Stimulated activated CD8-positive, alpha-beta memory T cell treated with anti-CD3 and anti-CD28 coated beads, Interleukin-4, amount 100 ng/mL, for 24 hours (primary cell): Measurements from ENCODE around the gene CFH.
"Not testable (repeated sequence)": the region's sequence is repeated elsewhere in the genome, so short reads cannot be mapped to it uniquely, and the experiment has no call there.

ENCODE experiments used
- DNase-seq: peaks from one replicate; pipeline ENCODE4 v3.0.0-alpha.2; 2020; ENCODE audit warnings: low read depth

The CFH gene

GRCh38 chr1:196651637-196652215, at the start of gene CFH:
Gene CFH, plus strand, starts transcription at chr1:196652043. Its CDS starts 75 bp downstream, at chr1:196652118.
- no peak for DNase-seq

DNA sequence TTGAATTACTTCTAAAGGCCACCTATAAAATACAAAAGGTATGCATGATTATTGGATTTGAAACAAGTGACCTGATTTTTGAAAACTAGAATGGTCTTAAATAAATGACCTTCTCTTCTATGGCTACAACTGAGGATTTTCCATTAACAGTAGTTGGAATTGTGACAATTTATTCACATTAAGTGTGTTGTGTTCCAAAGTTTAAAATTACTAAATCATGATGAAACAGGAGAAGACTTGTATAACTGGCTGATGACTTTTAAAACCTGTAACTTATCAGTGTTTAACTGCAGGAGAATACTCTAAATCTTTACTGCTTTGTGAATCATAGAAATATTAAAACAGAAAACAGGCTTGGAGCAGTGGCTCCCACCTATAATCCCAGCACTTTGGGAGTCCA, 48.2 kb upstream of the CFH start:
- no peak for DNase-seq

DNA sequence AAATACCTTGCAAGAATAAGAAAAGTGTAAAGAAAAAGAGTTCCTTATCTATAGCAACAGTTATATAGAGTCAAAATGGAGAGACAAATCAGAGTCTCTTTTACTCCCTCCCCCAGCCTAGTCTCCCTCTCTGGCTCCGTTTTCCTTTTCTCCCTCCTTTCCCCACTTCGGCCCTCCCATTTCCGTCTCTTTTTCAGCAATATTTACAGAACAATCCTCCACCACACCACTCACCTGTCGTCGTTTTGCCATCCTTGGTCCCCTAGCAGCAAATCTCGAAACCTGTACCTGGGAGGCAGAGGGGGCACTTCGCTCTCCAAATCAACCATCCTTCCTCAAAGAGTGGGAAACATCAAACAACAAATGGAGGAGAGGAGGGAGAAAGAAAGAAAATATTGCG, 43.9 kb upstream of the CFH start:
- no peak for DNase-seq

GRCh38 chr1:196608390-196609369, 43.2 kb upstream of the CFH start, which contains the start of gene KCNT2:
Gene KCNT2, minus strand, starts transcription at chr1:196608440. Its CDS starts 131 bp downstream, at chr1:196608309.
- DNase-seq: no peak

DNA sequence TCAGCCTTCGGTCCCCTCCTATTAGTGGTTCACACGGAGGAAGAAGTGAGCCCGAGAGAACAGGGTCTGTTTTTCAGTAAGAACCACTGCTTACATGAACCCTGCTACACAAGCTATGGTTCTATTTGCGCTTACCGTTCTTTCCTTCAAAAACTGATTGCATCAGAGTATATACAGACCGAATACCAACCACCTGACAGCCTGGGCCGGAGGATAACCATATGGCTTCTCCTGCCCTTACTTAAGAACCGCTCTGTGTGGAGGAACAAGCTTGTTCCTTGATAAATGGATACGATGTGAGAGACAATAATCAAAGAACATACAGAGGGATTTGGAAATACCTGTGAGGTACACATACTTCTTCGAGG, 42.5 kb upstream of the CFH start:
- no peak for DNase-seq

DNA sequence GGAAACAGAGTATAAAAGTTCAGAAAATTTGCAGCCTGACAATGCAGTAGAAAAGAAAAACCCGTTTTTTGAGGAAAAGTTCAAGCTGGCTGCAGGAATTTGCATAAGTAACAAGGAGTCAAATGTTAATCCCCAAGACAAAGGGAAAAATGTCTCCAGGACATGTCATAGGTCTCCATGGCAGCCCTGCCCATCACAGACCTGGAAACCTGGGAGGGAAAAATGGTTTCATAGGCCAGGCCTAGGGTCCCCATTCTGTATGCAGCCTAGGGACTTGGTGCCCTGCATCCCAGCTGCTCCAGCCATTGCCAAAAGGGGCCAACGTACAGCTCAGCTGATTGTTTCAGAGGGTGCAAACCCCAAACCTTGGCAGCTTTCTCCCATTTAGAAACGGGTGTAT, 40.0 kb upstream of the CFH start:
- DNase-seq: no peak

DNA sequence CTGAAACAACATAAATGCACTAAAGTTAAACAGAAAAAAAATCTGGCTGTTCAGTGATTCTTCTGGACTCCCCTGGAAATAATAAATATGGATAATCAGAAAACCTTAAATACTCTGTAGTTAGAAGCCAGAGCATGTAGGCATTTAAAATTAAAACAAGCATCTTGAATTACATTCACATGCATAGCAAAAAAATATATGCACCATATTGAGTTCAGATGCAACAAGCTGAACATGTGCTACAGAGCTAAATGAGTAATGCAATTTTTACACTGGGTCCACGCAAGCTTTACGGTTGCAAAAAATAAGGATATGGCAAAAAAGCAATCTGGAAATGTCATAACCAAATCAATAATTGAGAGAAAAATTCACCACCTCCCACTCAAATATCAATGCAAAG, 32.1 kb upstream of the CFH start:
- no peak for DNase-seq

DNA sequence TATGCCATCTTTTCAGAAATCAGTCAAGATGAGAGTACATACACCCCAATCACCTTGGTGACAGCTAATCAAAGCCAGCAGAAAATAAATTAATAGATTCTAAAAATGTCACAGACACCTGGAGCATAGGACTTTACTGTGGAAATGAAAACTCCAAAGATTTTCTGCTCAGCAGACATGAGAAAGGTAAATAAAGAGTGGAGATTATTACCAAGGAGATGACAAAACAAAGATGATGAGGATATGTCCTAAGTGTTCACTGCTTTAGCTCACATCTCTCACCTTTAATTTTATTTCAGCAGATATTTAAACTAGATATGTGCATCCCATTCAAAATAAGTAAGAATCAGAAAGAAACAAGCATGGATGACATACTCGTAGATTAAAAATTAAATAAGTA, 28.8 kb upstream of the CFH start:
- DNase-seq: no peak

DNA sequence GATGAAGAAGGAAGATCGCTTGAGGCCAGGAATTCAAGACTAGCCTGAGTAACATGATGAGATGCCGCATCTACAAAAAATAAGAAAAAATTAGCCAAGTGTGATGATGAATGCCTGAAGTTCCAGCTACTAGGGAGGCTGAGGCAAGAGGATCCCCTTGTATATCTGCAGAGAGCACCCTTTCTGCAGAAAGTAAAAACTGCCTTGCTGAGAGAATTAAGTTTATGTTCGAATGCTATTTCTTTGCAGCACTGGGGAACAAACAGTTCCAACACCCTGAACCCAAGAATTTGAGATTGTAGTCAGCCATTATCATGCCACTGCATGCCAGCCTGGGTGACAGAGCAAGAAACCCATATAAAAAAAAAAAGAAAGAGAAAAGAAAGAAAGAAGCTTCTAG, 23.0 kb upstream of the CFH start:
- no peak for DNase-seq

DNA sequence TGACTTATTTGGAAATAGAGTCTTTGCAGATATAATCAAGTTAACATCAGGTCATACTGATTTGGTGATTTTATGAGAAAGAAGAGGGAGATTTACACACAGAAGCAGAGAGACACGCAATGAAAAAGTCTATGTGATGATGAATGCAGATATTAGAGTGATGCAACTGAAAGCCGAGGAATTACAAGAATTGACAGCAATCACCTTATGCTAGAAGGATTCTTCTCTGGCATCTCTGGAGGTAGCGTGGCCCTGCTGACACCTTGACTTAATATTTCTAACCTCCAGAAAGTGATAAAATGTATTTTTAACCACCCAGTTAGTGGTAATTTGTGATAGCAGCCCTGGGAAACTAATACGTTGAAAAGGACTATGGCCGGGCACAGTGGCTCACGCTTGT, 14.2 kb upstream of the CFH start:
- DNase-seq: no peak

GRCh38 chr1:196638466-196638865, 13.4 kb upstream of the CFH start:
- DNase-seq: no peak

- not testable (repeated sequence) for DNase-seq
Observed at GRCh38 chr1:196639291-196639690, 12.6 kb upstream of the CFH start.

GRCh38 chr1:196640976-196641375, 10.9 kb upstream of the CFH start:
- DNase-seq: no peak

DNA sequence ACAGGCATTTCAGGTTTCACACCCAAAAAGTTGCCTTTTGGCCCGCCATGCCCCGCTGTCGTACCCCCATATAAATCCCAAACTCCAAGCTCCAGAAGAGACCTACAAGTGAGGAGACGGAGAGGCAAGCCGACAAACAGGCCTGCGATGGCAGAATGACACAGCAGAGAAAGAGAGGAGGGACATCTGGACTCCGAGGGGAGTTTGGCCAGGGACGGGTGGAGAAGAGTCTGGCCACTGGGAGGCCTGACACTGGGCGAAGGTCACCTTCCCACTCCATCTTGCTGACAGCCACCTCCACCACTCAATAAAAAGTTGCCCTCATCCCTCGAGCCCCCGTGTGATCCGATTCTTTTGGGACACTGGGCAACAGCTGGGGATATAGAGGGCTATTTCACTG, 1.9 kb upstream of the CFH start:
- no peak for DNase-seq

DNA sequence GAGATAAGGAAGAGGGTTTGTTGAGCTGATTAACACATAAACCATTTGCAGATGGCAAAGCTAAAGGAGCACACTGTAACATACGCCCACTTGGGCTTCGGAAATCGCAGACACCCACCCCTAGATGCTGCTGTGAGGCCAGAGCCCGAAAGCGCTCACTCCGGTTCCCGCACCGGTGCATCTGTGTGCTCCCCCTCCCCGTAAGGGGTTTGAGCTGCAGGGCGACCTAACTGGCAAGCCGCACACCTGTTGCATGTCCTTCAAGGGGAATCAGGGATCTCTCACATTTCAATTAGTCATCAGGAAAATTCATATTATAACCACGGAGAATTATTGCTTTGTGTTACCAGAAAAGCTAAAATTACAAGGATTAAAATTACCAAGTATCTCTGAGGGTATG, 1.4 kb upstream of the CFH start:
- DNase-seq: no peak

DNA sequence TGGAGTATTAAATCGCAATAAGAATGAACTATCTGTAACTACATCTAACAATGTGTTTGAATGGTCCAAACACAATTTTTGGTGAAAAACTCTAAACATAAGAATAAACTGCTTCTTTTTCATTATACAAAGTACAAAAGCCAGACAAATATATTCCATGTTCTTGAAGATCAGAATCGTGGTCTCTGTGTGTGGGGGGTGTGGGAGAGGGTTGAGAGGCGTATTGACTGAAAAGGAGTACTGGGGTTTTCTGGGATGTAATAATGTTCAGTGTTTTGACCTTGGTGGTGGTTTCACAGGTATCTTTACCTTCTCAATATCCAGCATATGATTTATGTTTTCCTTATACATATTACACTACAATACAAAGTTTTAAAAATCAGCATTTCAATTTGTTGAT, 764 bp upstream of the CFH start:
- DNase-seq: no peak

DNA sequence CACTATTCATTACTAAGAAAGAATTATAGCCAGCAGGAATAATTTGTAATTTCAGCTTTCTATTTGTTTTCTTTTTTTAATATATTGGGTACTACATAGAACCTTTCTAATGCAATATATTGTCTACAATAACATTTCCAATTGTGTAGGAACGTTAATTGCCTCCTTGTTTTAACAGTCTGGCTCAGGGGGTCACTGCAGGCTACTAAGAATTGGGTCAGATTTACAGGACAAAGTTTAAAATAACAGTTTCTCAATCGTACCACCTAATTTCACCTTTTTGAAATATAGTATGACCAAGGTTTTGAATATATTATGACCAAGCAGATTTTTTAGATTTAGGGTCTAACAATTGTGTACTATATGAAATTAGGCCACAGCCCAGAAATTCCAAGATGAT, 2.4 kb downstream of the CFH start:
- DNase-seq: no peak

DNA sequence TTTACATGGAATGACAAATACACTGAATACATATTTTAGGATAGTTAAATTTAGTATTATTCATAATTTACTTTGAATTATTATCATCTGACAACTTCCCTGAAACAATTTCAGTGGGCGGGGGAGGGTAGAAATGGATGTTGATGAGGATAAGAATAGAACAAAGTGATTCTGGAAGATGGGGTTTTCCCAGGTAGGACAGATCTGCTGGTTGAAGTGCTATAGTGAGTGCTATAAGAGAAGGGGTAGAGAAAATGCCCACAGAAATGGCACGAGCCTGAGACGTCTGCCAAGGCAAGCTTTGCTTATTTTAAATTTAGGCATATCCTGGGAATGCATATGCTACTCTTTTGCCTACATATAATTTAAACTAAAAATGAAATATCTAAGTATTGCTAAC, 3.2 kb downstream of the CFH start:
- DNase-seq: no peak

DNA sequence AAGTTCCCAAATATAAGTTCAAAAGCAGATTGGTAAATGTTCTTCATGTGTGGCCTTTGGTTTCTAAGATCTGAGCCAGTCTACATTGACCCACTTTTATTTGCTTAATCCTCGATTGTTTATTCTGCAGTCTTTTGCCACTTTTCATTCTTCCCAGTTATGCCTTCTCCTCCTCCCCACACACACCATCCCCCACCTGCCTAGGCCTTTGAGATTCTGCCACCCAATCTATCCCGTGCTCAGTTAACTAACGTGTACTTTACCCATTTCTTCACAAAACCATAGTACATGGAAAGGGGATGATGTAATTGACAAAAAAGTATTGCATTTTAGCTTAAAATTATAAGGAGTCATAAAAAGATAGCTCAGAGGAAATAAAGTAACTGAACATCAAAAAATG, 3.7 kb downstream of the CFH start:
- no peak for DNase-seq

DNA sequence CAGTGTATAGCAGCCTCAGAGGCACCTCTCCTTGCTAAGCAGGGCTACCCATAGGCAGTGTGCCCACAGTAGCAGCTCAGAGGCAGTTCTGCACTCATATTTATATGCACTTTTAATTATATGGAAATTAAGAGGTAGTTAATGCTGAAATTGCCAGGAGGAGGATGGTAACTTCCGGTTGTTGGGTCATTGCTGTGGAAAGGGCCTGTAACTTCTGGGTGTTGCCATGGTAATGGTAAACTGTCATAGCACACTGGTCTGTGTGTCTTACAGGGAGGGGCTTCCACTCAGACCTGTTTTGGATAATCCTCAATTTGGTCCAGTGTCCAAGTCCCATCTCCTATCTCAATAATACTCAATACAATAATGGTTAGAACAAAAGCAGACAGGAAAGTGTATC, 7.6 kb downstream of the CFH start:
- no peak for DNase-seq

DNA sequence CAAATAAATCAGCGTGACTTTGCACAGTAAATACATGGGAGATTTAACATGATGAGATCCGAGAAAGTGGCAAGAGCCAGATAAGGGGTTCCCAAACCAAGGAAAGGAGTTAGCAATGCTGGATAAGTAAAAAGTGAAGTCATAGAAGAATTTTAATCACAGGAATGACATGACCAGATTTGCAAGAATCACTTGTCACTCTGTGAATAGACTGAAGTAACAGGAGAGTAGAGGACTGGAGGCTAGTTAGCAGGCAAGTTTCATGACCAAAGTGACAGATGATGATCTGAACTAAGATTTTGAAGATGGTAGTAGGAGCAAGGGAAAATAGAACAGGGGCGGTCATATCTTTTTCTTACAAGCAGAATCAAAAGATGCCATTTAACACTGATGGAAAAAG, 8.4 kb downstream of the CFH start:
- DNase-seq: no peak

GRCh38 chr1:196660852-196661251, 9.0 kb downstream of the CFH start:
- DNase-seq: no peak

GRCh38 chr1:196661345-196661744, 9.5 kb downstream of the CFH start:
- DNase-seq: no peak

GRCh38 chr1:196667131-196667530, 15.3 kb downstream of the CFH start:
- DNase-seq: no peak
